ENCODE data around the gene RPL14.

RPL14 gene

GRCh38 chr3:40451551-40451950, 5.6 kb upstream of the RPL14 start:
- TF ChIP-seq, protein P1, sequence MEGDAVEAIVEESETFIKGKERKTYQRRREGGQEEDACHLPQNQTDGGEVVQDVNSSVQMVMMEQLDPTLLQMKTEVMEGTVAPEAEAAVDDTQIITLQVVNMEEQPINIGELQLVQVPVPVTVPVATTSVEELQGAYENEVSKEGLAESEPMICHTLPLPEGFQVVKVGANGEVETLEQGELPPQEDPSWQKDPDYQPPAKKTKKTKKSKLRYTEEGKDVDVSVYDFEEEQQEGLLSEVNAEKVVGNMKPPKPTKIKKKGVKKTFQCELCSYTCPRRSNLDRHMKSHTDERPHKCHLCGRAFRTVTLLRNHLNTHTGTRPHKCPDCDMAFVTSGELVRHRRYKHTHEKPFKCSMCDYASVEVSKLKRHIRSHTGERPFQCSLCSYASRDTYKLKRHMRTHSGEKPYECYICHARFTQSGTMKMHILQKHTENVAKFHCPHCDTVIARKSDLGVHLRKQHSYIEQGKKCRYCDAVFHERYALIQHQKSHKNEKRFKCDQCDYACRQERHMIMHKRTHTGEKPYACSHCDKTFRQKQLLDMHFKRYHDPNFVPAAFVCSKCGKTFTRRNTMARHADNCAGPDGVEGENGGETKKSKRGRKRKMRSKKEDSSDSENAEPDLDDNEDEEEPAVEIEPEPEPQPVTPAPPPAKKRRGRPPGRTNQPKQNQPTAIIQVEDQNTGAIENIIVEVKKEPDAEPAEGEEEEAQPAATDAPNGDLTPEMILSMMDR (IDR thresholded peaks at IDR 0.05; ENCODE audit: low read depth, low read length, missing control alignments), result no peak
- H3K27me3 ChIP-seq (replicated peaks), result no peaks in the 10 kb centered on the region
- H3K4me3 ChIP-seq (ENCODE audit: low read depth, low read length), result no peak overlapping the region
- no peak overlapping the region for H3K27ac ChIP-seq
- in situ Hi-C loops (cut with HindIII; ENCODE audit: low pct_ligation_motif_present, low sequenced_read_pairs), result no loop called here
- DNase-seq, result no peak
- no peaks in the 10 kb centered on the region for H3K36me3 ChIP-seq (replicated peaks)

DNA sequence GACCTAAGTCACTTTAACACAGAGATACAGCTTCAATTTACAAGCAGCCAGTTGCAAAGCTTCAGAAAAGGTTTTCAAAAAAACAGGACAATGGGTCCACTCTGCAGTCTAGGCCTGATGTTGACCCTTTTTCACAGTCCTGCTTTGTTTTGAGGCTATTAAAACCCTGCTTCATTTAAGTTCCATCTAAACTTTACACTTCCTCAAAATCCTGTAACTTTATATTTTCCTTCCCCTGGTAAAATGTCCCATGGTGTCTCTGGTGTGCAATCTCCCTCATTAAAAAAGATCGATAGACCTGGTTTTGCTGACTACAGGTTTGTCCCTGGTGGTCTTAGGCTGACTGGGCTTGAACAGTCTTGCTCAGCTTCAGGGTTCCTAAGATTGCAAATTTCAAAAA, 5.1 kb upstream of the RPL14 start:
- in situ Hi-C loops (cut with HindIII; ENCODE audit: low pct_ligation_motif_present, low sequenced_read_pairs), result no loop called here
- Histone ChIP-seq H3K36me3 (replicated peaks) (no peaks in the 10 kb centered on the region), H3K27ac (no peak overlapping the region), H3K4me3 (ENCODE audit: low read depth, low read length) (no peak overlapping the region), H3K27me3 (replicated peaks) (no peaks in the 10 kb centered on the region)
- TF ChIP-seq, protein P1 (IDR thresholded peaks at IDR 0.05; ENCODE audit: low read depth, low read length, missing control alignments), result no peak
- no peak for DNase-seq

GRCh38 chr3:40452562-40452875, 4.6 kb upstream of the RPL14 start:
- peak overlapping the region; percentile 84 for H3K27ac ChIP-seq
- no peaks in the 10 kb centered on the region for H3K27me3 ChIP-seq (replicated peaks)
- DNase-seq, result no peak
- peak overlapping the region; percentile 92 for H3K4me3 ChIP-seq (ENCODE audit: low read depth, low read length)
- TF ChIP-seq, protein P1 (IDR thresholded peaks at IDR 0.05; ENCODE audit: low read depth, low read length, missing control alignments), result no peak
- in situ Hi-C loops (cut with HindIII; ENCODE audit: low pct_ligation_motif_present, low sequenced_read_pairs), result no loop called here
- H3K36me3 ChIP-seq (replicated peaks), result no peaks in the 10 kb centered on the region

DNA sequence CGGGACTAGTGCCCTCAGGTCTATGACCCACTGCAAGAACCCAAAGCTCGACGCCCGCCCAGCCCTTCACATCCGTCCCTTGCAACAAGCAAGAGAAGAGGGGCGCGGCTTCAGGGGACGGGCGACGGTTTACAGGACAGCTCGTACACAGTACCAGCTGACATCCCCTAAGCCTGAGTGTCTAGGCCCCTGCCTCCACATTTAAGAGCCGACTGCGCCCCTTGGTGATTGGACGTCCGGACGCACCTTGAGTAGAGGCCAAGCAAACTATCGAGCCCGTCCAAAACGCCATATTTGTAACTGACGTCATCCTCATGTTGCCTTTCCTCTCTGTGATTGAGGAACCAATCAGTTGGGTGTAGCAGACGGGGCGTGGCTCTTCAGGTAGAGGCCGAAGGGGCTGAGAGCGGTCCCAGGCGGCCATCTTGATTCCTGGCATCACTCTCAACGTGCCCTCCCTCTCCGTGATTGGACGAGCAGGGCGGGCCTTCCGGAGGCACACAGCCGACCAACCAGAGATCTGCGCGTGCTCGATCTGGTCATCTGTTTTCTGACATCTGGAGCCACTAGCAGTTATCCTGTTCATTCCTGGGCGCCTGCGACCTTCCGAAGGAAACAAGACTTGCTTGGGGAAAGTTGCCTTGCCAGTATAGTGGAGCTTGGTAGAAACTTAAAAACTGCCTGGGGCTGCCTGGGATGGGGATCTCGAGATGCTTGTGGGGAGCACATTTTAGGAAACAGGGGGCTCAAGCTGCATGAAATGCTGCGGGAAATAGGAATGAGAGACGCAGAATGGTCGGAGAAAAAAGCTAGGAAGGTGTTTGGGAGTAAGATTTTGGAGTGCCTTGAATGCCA, 4.0 kb upstream of the RPL14 start:
- DNase-seq, result peak; percentile 98

DNA sequence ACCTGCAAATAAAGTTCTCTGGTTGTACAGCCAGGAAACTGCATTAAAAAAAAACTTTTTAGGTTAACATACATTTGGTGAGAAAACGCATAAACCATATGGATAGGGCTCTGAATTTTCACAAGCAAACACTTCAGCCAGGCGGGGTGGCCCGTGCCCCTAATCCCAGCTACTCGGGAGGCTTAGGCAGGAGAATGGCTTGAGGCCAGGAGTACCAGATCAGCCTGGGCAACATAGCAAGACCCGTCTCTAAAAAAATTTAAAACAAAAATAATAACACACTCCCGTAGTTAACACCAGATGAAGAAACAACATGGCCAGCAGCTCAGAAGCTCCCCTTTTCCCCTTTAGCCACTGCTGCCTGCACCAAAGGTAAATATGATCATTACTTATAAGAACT, 3.2 kb upstream of the RPL14 start:
- in situ Hi-C loops (cut with HindIII; ENCODE audit: low pct_ligation_motif_present, low sequenced_read_pairs), result no loop called here
- H3K27ac ChIP-seq, result no peak overlapping the region

More for the DNA sequence above, 4.0 kb upstream of the RPL14 start:
- in situ Hi-C loops (cut with HindIII; ENCODE audit: low pct_ligation_motif_present, low sequenced_read_pairs), result no loop called here
- Histone ChIP-seq H3K4me3 (ENCODE audit: low read depth, low read length) (peak overlapping the region; percentile 92), H3K27me3 (replicated peaks) (no peaks in the 10 kb centered on the region), H3K36me3 (replicated peaks) (peaks cover 4% of the 10 kb centered on the region), H3K27ac (peak overlapping the region; percentile 84)
- TF ChIP-seq, protein P1 (IDR thresholded peaks at IDR 0.05; ENCODE audit: low read depth, low read length, missing control alignments), result no peak

More for the DNA sequence above, 3.2 kb upstream of the RPL14 start:
- Histone ChIP-seq H3K36me3 (replicated peaks) (peaks cover 12% of the 10 kb centered on the region), H3K27me3 (replicated peaks) (no peaks in the 10 kb centered on the region), H3K4me3 (ENCODE audit: low read depth, low read length) (no peak overlapping the region)
- DNase-seq, result no peak
- TF ChIP-seq, protein P1 (IDR thresholded peaks at IDR 0.05; ENCODE audit: low read depth, low read length, missing control alignments), result no peak
